SK-N-SH (cell line): ENCODE results near the gene DYDC2. TPM values are rescaled to one million over a fixed set of nuclear protein-coding genes. Genes with fewer than 3 reads are reported as not detected.
"Not testable (repeated sequence)": the region's sequence is repeated elsewhere in the genome, so short reads cannot be mapped to it uniquely, and the experiment has no call there.

Experiments
- CTCF ChIA-PET: fragments of 300-600, 350-600 bp; formaldehyde crosslinking; extraction: SDS; loops from one replicate; lab custom pipeline; 2021; lab: Yijun Ruan, JAX
- POLR2A ChIA-PET: fragments of 350-600 bp; sonication (Branson Sonifier 250); formaldehyde crosslinking; extraction: SDS; loops from one replicate; lab custom pipeline; 2020; ENCODE audit warnings: antibody characterized with exemption, inconsistent platforms; lab: Yijun Ruan, JAX
- DNase-seq: peaks from one replicate; pipeline ENCODE4 v3.0.0; 2012
- H2AFZ ChIP-seq: fragments of 200-600 bp; sonication (generic); 2 replicates; pipeline ENCODE4 v1.8.1; 2016; ENCODE audit warnings: antibody characterized with exemption, mild to moderate bottlenecking, low read depth
- H3F3A ChIP-seq: fragments of 200-600 bp; sonication (generic); replicated peaks from 2 replicates; pipeline ENCODE3; 2016; ENCODE audit warnings: antibody characterized with exemption, mild to moderate bottlenecking; ENCODE audit not compliant: insufficient read depth
- H3K27ac ChIP-seq, 2 experiments: fragments of 200-500 bp in 1 of 2; fragments of 200-600 bp in 1 of 2; sonication (Bioruptor generic) in 1 of 2; sonication (generic), shearing (Covaris generic) in 1 of 2; 2 replicates each; pipeline versions ENCODE4 v1.5.1 to v1.6.1; 2014 to 2016; ENCODE audit warnings: low read depth in 2 of 2, inconsistent platforms in 1 of 2, low read length in 1 of 2, mild to moderate bottlenecking in 1 of 2, mixed read lengths in 1 of 2
- H3K27me3 ChIP-seq: fragments of 200-600 bp; sonication (generic), shearing (Covaris generic); 2 replicates; pipeline ENCODE4 v1.6.1; 2016; ENCODE audit warnings: mixed run types; ENCODE audit not compliant: insufficient read depth
- H3K36me3 ChIP-seq, 2 experiments: fragments of 200-500 bp in 1 of 2; fragments of 200-600 bp in 1 of 2; sonication (Bioruptor generic) in 1 of 2; sonication (generic) in 1 of 2; replicated peaks in 1 of 2; 2 replicates each; pipeline versions ENCODE3 to v1.5.1; 2014 to 2016; ENCODE audit warnings: low read length in 1 of 2, mild to moderate bottlenecking in 1 of 2; ENCODE audit not compliant: insufficient read depth in 2 of 2, control insufficient read depth in 1 of 2
- H3K4me1 ChIP-seq, 2 experiments: fragments of 200-500 bp in 1 of 2; fragments of 200-600 bp in 1 of 2; sonication (Bioruptor generic) in 1 of 2; sonication (generic), shearing (Covaris generic) in 1 of 2; 2 replicates each; pipeline versions ENCODE4 v1.5.1 to v1.6.1; 2014 to 2016; ENCODE audit warnings: low read depth in 1 of 2, low read length in 1 of 2, mixed run types in 1 of 2; ENCODE audit not compliant: insufficient read depth in 2 of 2, control insufficient read depth in 1 of 2
- H3K4me2 ChIP-seq: fragments of 200-600 bp; sonication (generic), shearing (Covaris generic); 2 replicates; pipeline ENCODE4 v1.6.1; 2017; ENCODE audit warnings: mixed run types
- H3K4me3 ChIP-seq, 2 experiments: fragments of 200-500 bp in 1 of 2; fragments of 200-600 bp in 1 of 2; sonication (Bioruptor generic) in 1 of 2; sonication (generic), shearing (Covaris generic) in 1 of 2; 2 replicates each; pipeline versions ENCODE4 v1.5.1 to v1.8.1; 2014 to 2016; ENCODE audit warnings: low read depth in 2 of 2, inconsistent platforms in 1 of 2, low read length in 1 of 2, mild to moderate bottlenecking in 1 of 2, mixed read lengths in 1 of 2, moderate library complexity in 1 of 2
- H3K79me2 ChIP-seq: fragments of 200-600 bp; sonication (generic); 2 replicates; pipeline ENCODE4 v1.8.1; 2017; ENCODE audit warnings: mild to moderate bottlenecking; ENCODE audit not compliant: insufficient read depth
- H3K9ac ChIP-seq: fragments of 200-600 bp; sonication (generic); 2 replicates; pipeline ENCODE4 v1.6.1; 2017; ENCODE audit warnings: mixed run types
- H3K9me2 ChIP-seq: fragments of 200-600 bp; sonication (generic); 2 replicates; pipeline ENCODE4 v1.6.1; 2017; ENCODE audit warnings: mixed run types
- H3K9me3 ChIP-seq: fragments of 200-600 bp; sonication (generic); 2 replicates; pipeline ENCODE4 v1.6.1; 2017; ENCODE audit warnings: mixed run types, mild to moderate bottlenecking, moderate library complexity
- H4K20me1 ChIP-seq: fragments of 200-600 bp; sonication (generic); 2 replicates; pipeline ENCODE4 v1.6.1; 2017; ENCODE audit warnings: mild to moderate bottlenecking, mixed run types; ENCODE audit not compliant: insufficient read depth
- CHD2 ChIP-seq: fragments of 150-350 bp; IDR thresholded peaks from 2 replicates; pipeline ENCODE4 v1.6.1; 2018; ENCODE audit warnings: low read length; ENCODE audit not compliant: partially characterized antibody
- CTCF ChIP-seq: fragments of 200-600 bp; sonication (generic); IDR thresholded peaks from 2 replicates; pipeline ENCODE4 v1.6.1; 2017; ENCODE audit warnings: antibody characterized with exemption, mild to moderate bottlenecking, moderate library complexity
- ELF1 ChIP-seq: IDR thresholded peaks from 2 replicates; pipeline ENCODE4 v1.4.0; 2012
- EZH2phosphoT487 ChIP-seq: fragments of 200-600 bp; sonication (generic); IDR thresholded peaks from 2 replicates; pipeline ENCODE4 v1.6.1; 2017; ENCODE audit warnings: low read depth, mixed run types, mild to moderate bottlenecking, antibody characterized with exemption, moderate library complexity, borderline replicate concordance
- FOSL2 ChIP-seq: IDR thresholded peaks from 2 replicates; pipeline ENCODE4 v1.4.0; 2012; ENCODE audit warnings: low read depth, mild to moderate bottlenecking, moderate library complexity, borderline replicate concordance
- FOXJ3 ChIP-seq: sonication (generic); formaldehyde crosslinking; IDR thresholded peaks from 2 replicates; pipeline ENCODE4 v1.5.1; 2020; ENCODE audit warnings: mild to moderate bottlenecking, missing genetic modification reagents
- FOXM1 ChIP-seq: IDR thresholded peaks from 2 replicates; pipeline ENCODE4 v1.4.0; 2012; ENCODE audit warnings: low read depth, mild to moderate bottlenecking
- IRF3 ChIP-seq: fragments of 150-350 bp; IDR thresholded peaks from 2 replicates; pipeline ENCODE4 v1.6.1; 2016; ENCODE audit warnings: mild to moderate bottlenecking, low read depth, low read length
- MEF2A ChIP-seq: IDR thresholded peaks from 2 replicates; pipeline ENCODE4 v1.4.0; 2012; ENCODE audit warnings: low read depth, borderline replicate concordance
- PBX3 ChIP-seq: IDR thresholded peaks from 2 replicates; pipeline ENCODE4; 2012
- RAD21 ChIP-seq: IDR thresholded peaks from 2 replicates; pipeline ENCODE4 v1.6.1; 2012; ENCODE audit warnings: mild to moderate bottlenecking, low read length
- RXRA ChIP-seq: IDR thresholded peaks from 2 replicates; pipeline ENCODE4 v1.4.0; 2012; ENCODE audit warnings: low read depth, mild to moderate bottlenecking, borderline replicate concordance
- TEAD4 ChIP-seq: IDR thresholded peaks from 2 replicates; pipeline ENCODE4 v1.4.0; 2012; ENCODE audit warnings: mild to moderate bottlenecking, borderline replicate concordance; ENCODE audit not compliant: insufficient read depth
- USF1 ChIP-seq: IDR thresholded peaks from 2 replicates; pipeline ENCODE4 v1.4.0; 2012; ENCODE audit warnings: low read depth, borderline replicate concordance
- USF2 ChIP-seq: fragments of 150-350 bp; IDR thresholded peaks from 2 replicates; pipeline ENCODE4 v1.6.1; 2017; ENCODE audit warnings: antibody characterized with exemption, low read length, low read depth, borderline replicate concordance
- YY1 ChIP-seq: IDR thresholded peaks from 2 replicates; pipeline ENCODE4 v1.4.0; 2012; ENCODE audit warnings: low read depth, mild to moderate bottlenecking
- WGBS: methylation state at CpG from one replicate; pipeline ENCODE4 v1.1.6; 2017; ENCODE audit warnings: low lambda C conversion rate; 5-methylcytosine and 5-hydroxymethylcytosine counted together
- polyA plus RNA-seq, 3 experiments: library from polyadenylated mRNA; depleted of rRNA; stranded (reverse); fragments of >200 nt; gene quantifications; 2 replicates each; pipeline ENCODE4 v1.2.3, GENCODE V29; 2012

The DYDC2 gene
- polyA plus RNA-seq, 1 of the 3 experiments (the other 2 are of a cell fraction), result 0.08 TPM

- Histone ChIP-seq H3K9me2 (no peaks in the 10 kb centered on the region), H3K9me3 (no peaks in the 10 kb centered on the region), H2AFZ (no peak overlapping the region), H3F3A (no peaks in the 10 kb centered on the region), H3K27ac (no peak overlapping the region), H3K4me2 (no peak overlapping the region), H3K36me3 (no peaks in the 10 kb centered on the region), H3K9ac (no peak overlapping the region), H3K4me3 (no peak overlapping the region), H4K20me1 (no peaks in the 10 kb centered on the region), H3K79me2 (no peaks in the 10 kb centered on the region), H3K4me1 (peaks cover 0 to 5% of the 10 kb centered on the region in 2 experiments; a peak in 1 of 4 replicates), H3K27me3 (no peaks in the 10 kb centered on the region)
- DNase-seq, result no peak
- 98% methylated on average over 5 of the region's 5 CpGs for WGBS
- ChIA-PET CTCF (interaction anchor here (1.0 kb wide), 2 partner anchors 157 to 305 kb away, joined by 3 read pairs; no protein-coding TSS in a partner anchor), POLR2A (no interaction called here)
- no peak for TF ChIP-seq YY1
These were observed 1.2 kb downstream of the DYDC2 start for GRCh38 chr10:80357851-80358125.

- DNase-seq, H2AFZ ChIP-seq, H3K36me3 ChIP-seq, H3K9me3 ChIP-seq, H3K9me2 ChIP-seq, H3K27ac ChIP-seq, H3K4me3 ChIP-seq, H3K4me1 ChIP-seq, POLR2A ChIA-PET, H4K20me1 ChIP-seq, H3K9ac ChIP-seq, H3K4me2 ChIP-seq, H3K79me2 ChIP-seq, H3K27me3 ChIP-seq, H3F3A ChIP-seq: not testable (repeated sequence)
- 45% methylated on average over 2 of the region's 2 CpGs for WGBS
- CTCF ChIA-PET, result interaction anchor here (0.6 to 0.9 kb wide), 2 partner anchors 19 to 274 kb away, joined by 3 read pairs; no protein-coding TSS in a partner anchor
These were observed 2.3 kb downstream of the DYDC2 start for GRCh38 chr10:80358925-80359324.

- Histone ChIP-seq H4K20me1 (no peaks in the 10 kb centered on the region), H3K4me3 (no peak overlapping the region), H3K9me3 (no peaks in the 10 kb centered on the region), H3K4me2 (no peak overlapping the region), H3K27me3 (no peaks in the 10 kb centered on the region), H2AFZ (no peak overlapping the region), H3K79me2 (no peaks in the 10 kb centered on the region), H3K9ac (no peak overlapping the region), H3K4me1 (peaks cover 0 to 5% of the 10 kb centered on the region in 2 experiments; a peak in 1 of 4 replicates), H3K9me2 (no peaks in the 10 kb centered on the region), H3K36me3 (no peaks in the 10 kb centered on the region), H3K27ac (no peak overlapping the region), H3F3A (no peaks in the 10 kb centered on the region)
- no peak for TF ChIP-seq YY1
- no peak for TF ChIP-seq ELF1
- TF ChIP-seq IRF3, result no peak
- TF ChIP-seq PBX3, result no peak
- no peak for TF ChIP-seq TEAD4
- TF ChIP-seq EZH2phosphoT487, result no peak
- no peak for TF ChIP-seq RXRA
- TF ChIP-seq CTCF, result no peak
- TF ChIP-seq MEF2A, result no peak
- TF ChIP-seq CHD2, result no peak
- TF ChIP-seq FOSL2, result no peak
- TF ChIP-seq USF2, result no peak
- no peak for TF ChIP-seq RAD21
- TF ChIP-seq FOXJ3 (CRISPR knock-in tag), result no peak
- TF ChIP-seq USF1, result no peak
- no peak for TF ChIP-seq FOXM1
- 96% methylated on average over 5 of the region's 22 CpGs for WGBS
- ChIA-PET POLR2A (no interaction called here), CTCF (interaction anchor here (0.6 to 1.1 kb wide), 3 partner anchors 12 to 273 kb away, joined by 3 read pairs; no protein-coding TSS in a partner anchor)
- no peak for DNase-seq
These were observed 3.1 kb downstream of the DYDC2 start for GRCh38 chr10:80359644-80360043.
